Right atrium auricular region (tissue), 2 donors: ENCODE data around the gene ACTN3. TPM values are rescaled to one million over a fixed set of nuclear protein-coding genes. Genes with fewer than 3 reads are reported as not detected.
"Not testable (repeated sequence)": the region's sequence is repeated elsewhere in the genome, so short reads cannot be mapped to it uniquely, and the experiment has no call there.

Experiments used
- DNase-seq: peaks from one replicate; pipeline ENCODE4 v3.0.0-alpha.2; 2019; ENCODE audit warnings: low spot score
- H3K27ac ChIP-seq, 2 donors: fragments of 200-600 bp; sonication (generic); 1 replicate in 1 of 2; 2 replicates in 1 of 2; pipeline ENCODE4 v1.5.1; 2016 to 2019
- H3K27me3 ChIP-seq, 2 donors: fragments of 200-600 bp; sonication (generic); one replicate each; pipeline versions ENCODE4 v1.5.1 to v1.6.0; 2017 to 2019
- H3K36me3 ChIP-seq: fragments of 200-600 bp; sonication (generic); one replicate; pipeline ENCODE4 v1.5.1; 2016
- H3K4me1 ChIP-seq, 2 donors: fragments of 200-600 bp; sonication (generic); one replicate each; pipeline versions ENCODE4 v1.5.1 to v1.6.0; 2017 to 2019
- H3K4me3 ChIP-seq, 2 donors: fragments of 200-600 bp; sonication (generic); 1 replicate in 1 of 2; 2 replicates in 1 of 2; pipeline ENCODE4 v1.5.1; 2017 to 2019; ENCODE audit warnings: mild to moderate bottlenecking in 1 of 2, moderate library complexity in 1 of 2
- H3K9me3 ChIP-seq, 2 donors: fragments of 200-600 bp; sonication (generic); one replicate each; pipeline ENCODE4 v1.5.1; 2019
- CTCF ChIP-seq, 2 donors: fragments of 200-600 bp; sonication (generic); IDR thresholded peaks; one replicate each; pipeline ENCODE4 v1.5.1; 2019; ENCODE audit warnings: antibody characterized with exemption in 2 of 2
- total RNA-seq, 2 donors: library from RNA; depleted of rRNA; stranded (reverse); fragments of >200 nt; gene quantifications; one replicate each; pipeline ENCODE4 v1.1.0, GENCODE V29; 2016

The ACTN3 gene
- total RNA-seq, 2 donors from 2014 or later = not detected

- no peak for TF ChIP-seq CTCF (IDR thresholded peaks at IDR 0.05)
- Histone ChIP-seq H3K36me3 (no peaks in the 10 kb centered on the region), H3K27me3 (no peaks in the 10 kb centered on the region), H3K27ac (no peak overlapping the region), H3K4me3 (no peak overlapping the region), H3K9me3 (no peaks in the 10 kb centered on the region), H3K4me1 (peaks cover 0 to 8% of the 10 kb centered on the region in 2 donors)
- no peak for DNase-seq
Measured at GRCh38 chr11:66580803-66581202, 34.1 kb downstream of the ACTN3 start.

DNA sequence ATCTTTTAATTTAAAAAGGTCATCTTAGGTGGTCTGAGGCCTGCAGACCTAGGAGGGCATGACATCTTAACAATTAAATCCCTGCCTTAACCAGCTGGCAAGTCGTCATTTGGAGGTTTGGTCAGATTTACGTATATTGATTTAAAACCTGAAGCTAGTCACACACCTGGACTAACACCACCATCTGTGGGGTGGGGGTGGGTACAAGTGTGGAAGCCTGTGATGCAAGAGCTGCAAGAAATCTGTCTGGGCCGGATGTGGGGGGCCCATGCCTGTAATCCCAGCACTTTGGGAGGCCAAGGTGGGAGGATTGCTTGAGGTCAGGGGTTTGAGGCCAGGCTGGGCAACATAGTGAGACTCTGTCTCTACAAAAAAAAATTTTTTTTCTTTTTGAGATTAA is 34.6 kb downstream of the ACTN3 start:
- Histone ChIP-seq H3K4me3 (no peak overlapping the region), H3K27me3 (no peaks in the 10 kb centered on the region), H3K36me3 (no peaks in the 10 kb centered on the region), H3K27ac (no peak overlapping the region), H3K4me1 (peaks cover 0 to 8% of the 10 kb centered on the region in 2 donors), H3K9me3 (no peaks in the 10 kb centered on the region)
- DNase-seq = no peak
- TF ChIP-seq CTCF (IDR thresholded peaks at IDR 0.05) = no peak

DNA sequence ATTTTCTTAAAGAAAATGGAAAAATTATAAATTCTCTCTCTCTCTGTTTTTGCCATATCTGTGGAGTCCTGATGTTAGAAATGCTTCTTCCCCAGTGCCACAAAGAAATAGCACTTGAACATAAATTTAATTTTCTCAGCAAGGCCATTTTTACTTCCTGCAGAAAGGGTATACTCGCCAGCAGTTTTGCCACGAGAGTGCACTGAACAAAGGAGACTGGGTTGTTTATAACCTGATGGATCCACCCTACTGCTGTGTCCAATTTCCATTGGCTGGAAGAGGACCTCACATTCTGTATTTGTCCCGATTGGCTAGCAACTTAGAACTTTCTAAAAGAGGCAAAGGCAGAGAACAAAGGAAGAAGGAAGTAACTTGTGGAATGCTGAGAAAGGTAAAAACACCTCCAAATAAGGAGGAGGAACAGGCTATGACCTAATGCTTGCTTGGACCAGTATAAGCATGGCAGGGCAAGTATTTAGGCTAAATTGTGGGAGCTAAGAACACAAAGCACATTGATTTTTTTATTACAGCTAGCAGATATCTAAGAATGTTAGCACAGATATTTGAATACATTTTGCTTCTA is 36.0 kb downstream of the ACTN3 start:
- H3K36me3 ChIP-seq, H3K27me3 ChIP-seq, H3K27ac ChIP-seq, H3K4me3 ChIP-seq, H3K4me1 ChIP-seq, DNase-seq, H3K9me3 ChIP-seq: not testable (repeated sequence)

GRCh38 chr11:66585447-66585846 is 38.7 kb downstream of the ACTN3 start:
- H3K36me3 ChIP-seq, H3K9me3 ChIP-seq, DNase-seq, H3K27me3 ChIP-seq, H3K4me1 ChIP-seq, H3K27ac ChIP-seq, H3K4me3 ChIP-seq: not testable (repeated sequence)

GRCh38 chr11:66586136-66586535 is 39.4 kb downstream of the ACTN3 start:
- Histone ChIP-seq H3K9me3 (no peaks in the 10 kb centered on the region), H3K4me3 (no peak overlapping the region), H3K4me1 (no peaks in the 10 kb centered on the region), H3K27me3 (no peaks in the 10 kb centered on the region), H3K36me3 (no peaks in the 10 kb centered on the region), H3K27ac (no peak overlapping the region)
- no peak for TF ChIP-seq CTCF (IDR thresholded peaks at IDR 0.05)
- no peak for DNase-seq

GRCh38 chr11:66589315-66589714 is 42.6 kb downstream of the ACTN3 start:
- not testable (repeated sequence) for DNase-seq, H3K36me3 ChIP-seq, H3K4me3 ChIP-seq, H3K9me3 ChIP-seq, H3K27me3 ChIP-seq, H3K27ac ChIP-seq
- H3K4me1 ChIP-seq = peaks cover 0 to 18% of the 10 kb centered on the region in 2 donors

DNA sequence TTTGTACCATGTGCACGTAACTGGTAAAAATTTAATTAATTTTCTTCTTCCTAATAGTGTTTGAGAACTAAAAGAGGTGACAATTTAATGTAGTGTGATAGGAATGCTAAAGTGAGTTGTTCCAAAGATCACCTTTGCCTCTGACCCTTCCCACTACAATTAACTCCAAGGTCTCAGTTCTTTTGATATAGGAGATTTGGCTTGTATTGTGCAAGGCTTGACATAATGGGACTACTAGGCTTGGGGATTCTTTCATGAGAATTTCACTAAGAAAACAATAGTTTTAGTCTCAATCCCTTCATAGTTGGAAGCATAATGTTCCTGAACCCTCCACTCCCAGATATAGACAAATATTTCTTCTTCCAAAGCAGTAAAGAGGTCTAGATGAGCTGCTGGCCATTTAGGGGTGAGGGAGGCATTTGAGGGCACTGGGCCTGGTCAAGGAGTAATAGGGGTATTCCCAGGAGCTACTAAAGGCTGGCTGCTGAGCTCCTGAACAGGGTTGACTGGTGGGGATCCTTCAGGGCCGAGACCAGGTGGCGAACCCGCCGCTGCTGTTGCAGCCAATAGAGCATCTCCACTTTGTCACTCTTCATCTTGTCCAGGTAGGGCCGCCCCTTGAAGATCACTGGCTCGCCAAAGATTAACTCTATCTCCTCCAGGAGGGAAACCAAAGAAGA is 43.4 kb downstream of the ACTN3 start:
- no peak for TF ChIP-seq CTCF (IDR thresholded peaks at IDR 0.05)
- Histone ChIP-seq H3K27me3 (no peaks in the 10 kb centered on the region), H3K36me3 (no peaks in the 10 kb centered on the region), H3K9me3 (no peaks in the 10 kb centered on the region), H3K27ac (no peak overlapping the region), H3K4me3 (no peak overlapping the region), H3K4me1 (peaks cover 0 to 26% of the 10 kb centered on the region in 2 donors)
- no peak for DNase-seq
